Parathyroid adenoma (tissue), 2 donors: ENCODE data around the gene ALS2CL.
A peak's percentile ranks its signal among the peaks of the same experiment; 100 is the strongest.
"Not testable (repeated sequence)": the region's sequence is repeated elsewhere in the genome, so short reads cannot be mapped to it uniquely, and the experiment has no call there.

Experiments used
- H2AFZ ChIP-seq: fragments of 300-600 bp; sonication (generic); one replicate; pipeline ENCODE4 v1.7.0; 2017; ENCODE audit warnings: antibody characterized with exemption, mild to moderate bottlenecking
- H3K27ac ChIP-seq: fragments of 300-600 bp; sonication (generic); one replicate; pipeline ENCODE4 v1.7.0; 2017
- H3K27me3 ChIP-seq: fragments of 300-600 bp; sonication (generic); one replicate; pipeline ENCODE4 v1.7.0; 2017; ENCODE audit warnings: low read length; ENCODE audit not compliant: control insufficient read depth, insufficient read depth
- H3K36me3 ChIP-seq: fragments of 300-600 bp; sonication (generic); one replicate; pipeline ENCODE4 v1.7.0; 2017; ENCODE audit warnings: low read length; ENCODE audit not compliant: control insufficient read depth, insufficient read depth
- H3K4me1 ChIP-seq: fragments of 300-600 bp; sonication (generic); one replicate; pipeline ENCODE4 v1.7.0; 2017; ENCODE audit warnings: control low read depth
- H3K4me2 ChIP-seq: fragments of 300-600 bp; sonication (generic); one replicate; pipeline ENCODE4 v1.7.0; 2017; ENCODE audit warnings: low read length
- H3K4me3 ChIP-seq: fragments of 300-600 bp; sonication (generic); one replicate; pipeline ENCODE4 v1.7.0; 2017; ENCODE audit warnings: low read depth, low read length
- H3K79me2 ChIP-seq: fragments of 300-600 bp; sonication (generic); one replicate; pipeline ENCODE4 v1.7.0; 2017; ENCODE audit warnings: control low read depth
- H3K9ac ChIP-seq: fragments of 300-600 bp; sonication (generic); one replicate; pipeline ENCODE4 v1.7.0; 2017; ENCODE audit warnings: mild to moderate bottlenecking
- H3K9me3 ChIP-seq: fragments of 300-600 bp; sonication (generic); one replicate; pipeline ENCODE4 v1.7.0; 2017; ENCODE audit warnings: low read length; ENCODE audit not compliant: control insufficient read depth
- TF ChIP-seq, protein P1 (sequence below): fragments of 300-600 bp; sonication (generic); IDR thresholded peaks from one replicate; pipeline ENCODE4 v1.7.0; 2017; ENCODE audit warnings: antibody characterized with exemption, mild to moderate bottlenecking
- donor health status: primary hyperparathyroidism.

ALS2CL gene, protein sequence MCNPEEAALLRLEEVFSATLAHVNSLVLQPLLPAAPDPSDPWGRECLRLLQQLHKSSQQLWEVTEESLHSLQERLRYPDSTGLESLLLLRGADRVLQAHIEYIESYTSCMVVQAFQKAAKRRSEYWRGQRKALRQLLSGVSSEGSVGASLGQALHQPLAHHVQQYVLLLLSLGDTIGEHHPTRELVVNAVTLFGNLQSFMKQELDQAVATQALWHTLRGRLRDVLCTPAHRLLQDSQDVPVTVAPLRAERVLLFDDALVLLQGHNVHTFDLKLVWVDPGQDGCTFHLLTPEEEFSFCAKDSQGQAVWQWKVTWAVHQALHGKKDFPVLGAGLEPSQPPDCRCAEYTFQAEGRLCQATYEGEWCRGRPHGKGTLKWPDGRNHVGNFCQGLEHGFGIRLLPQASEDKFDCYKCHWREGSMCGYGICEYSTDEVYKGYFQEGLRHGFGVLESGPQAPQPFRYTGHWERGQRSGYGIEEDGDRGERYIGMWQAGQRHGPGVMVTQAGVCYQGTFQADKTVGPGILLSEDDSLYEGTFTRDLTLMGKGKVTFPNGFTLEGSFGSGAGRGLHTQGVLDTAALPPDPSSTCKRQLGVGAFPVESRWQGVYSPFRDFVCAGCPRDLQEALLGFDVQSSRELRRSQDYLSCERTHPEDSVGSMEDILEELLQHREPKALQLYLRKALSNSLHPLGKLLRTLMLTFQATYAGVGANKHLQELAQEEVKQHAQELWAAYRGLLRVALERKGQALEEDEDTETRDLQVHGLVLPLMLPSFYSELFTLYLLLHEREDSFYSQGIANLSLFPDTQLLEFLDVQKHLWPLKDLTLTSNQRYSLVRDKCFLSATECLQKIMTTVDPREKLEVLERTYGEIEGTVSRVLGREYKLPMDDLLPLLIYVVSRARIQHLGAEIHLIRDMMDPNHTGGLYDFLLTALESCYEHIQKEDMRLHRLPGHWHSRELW

DNA sequence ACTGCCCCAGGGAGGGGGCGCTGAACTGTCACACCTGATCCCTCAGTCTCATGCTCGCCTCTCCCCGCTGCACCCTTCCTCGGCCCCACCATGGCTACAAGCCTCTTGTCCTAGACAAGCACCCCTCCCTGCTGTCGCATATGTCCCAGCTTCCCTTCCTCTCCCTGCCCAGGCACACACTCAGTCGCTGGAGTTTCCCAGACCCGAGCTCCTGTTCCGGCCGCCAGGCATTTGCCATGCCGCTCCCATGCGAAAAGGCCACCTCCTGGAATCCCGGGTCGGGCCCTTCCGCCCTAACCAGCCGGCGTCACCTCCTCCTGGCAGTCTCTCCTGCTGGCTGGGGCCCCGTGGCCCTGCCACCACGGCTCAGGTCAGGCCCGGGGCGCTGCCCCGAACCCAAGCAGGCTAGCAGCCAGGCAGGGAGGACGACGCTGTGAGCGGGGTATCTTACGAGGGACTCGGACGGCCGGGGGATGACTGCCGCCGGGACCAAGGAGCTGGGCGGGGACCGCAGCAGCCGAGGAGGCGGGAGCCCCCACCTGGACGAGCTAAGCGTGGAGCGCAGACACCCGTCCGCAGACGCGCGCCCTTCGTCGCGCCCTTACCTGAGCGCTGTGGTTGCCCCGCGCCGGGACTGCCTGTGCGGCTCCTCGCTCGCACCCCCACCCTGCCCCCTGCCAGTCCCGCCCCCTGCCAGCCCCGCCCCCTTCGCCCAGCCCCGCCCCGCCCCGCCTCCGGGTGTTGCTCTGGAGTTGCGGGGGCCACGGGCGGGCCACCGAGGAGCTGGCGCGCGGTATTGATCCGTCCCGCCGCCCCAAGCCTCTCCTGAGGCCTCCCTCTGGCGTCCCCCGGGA lies at the start of gene ALS2CL:
Gene ALS2CL, minus strand, starts transcription at position 642 of the 854 bp plus-strand sequence. CDS start 4,239 bp downstream, outside the sequence.
- Histone ChIP-seq H3K27ac (peak within 1 kb of the TSS; percentile 47), H3K9me3 (no peaks in the 10 kb centered on the region), H3K36me3 (no peaks in the 10 kb centered on the region), H3K4me2 (peak within 1 kb of the TSS; percentile 100), H3K4me1 (peaks cover 6% of the 10 kb centered on the region), H3K4me3 (peak within 1 kb of the TSS; percentile 59), H2AFZ (peak within 1 kb of the TSS; percentile 100), H3K9ac (no peak within 1 kb of the TSS), H3K79me2 (no peaks in the 10 kb centered on the region), H3K27me3 (no peaks in the 10 kb centered on the region)
- TF ChIP-seq, protein P1, sequence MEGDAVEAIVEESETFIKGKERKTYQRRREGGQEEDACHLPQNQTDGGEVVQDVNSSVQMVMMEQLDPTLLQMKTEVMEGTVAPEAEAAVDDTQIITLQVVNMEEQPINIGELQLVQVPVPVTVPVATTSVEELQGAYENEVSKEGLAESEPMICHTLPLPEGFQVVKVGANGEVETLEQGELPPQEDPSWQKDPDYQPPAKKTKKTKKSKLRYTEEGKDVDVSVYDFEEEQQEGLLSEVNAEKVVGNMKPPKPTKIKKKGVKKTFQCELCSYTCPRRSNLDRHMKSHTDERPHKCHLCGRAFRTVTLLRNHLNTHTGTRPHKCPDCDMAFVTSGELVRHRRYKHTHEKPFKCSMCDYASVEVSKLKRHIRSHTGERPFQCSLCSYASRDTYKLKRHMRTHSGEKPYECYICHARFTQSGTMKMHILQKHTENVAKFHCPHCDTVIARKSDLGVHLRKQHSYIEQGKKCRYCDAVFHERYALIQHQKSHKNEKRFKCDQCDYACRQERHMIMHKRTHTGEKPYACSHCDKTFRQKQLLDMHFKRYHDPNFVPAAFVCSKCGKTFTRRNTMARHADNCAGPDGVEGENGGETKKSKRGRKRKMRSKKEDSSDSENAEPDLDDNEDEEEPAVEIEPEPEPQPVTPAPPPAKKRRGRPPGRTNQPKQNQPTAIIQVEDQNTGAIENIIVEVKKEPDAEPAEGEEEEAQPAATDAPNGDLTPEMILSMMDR: no peak

DNA sequence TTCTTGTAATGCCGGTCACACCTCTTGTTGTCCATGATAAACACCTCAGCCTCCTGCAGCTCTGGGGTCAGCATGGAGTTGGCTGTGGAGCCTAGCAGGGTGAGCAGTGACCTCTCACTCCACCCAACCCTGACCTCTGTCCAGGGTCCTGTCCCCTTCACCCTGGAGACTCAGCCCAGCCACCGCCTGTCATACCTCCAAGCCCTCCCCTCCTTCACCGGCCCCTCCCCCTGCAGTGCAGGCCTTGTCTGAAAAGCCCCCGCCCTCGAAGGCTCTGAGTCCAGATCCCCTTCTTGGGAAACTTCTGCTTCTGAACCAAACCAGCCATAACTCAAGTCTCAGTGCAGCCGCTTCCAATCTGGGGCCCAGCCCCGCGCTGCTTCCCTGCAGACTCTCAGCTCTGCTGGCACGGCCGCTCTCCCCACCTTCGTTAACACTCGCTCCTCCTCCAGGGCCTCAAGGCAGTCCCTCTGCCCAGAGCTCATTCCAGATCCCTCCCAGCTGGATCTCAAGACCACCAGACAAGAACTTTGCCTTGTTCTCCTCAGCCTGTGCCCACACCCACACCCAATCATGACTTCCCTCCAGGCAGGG lies 49.6 kb upstream of the ALS2CL start:
- Histone ChIP-seq H3K4me3 (no peak overlapping the region), H3K27me3 (no peaks in the 10 kb centered on the region), H2AFZ (no peak overlapping the region), H3K9ac (no peak overlapping the region), H3K4me1 (no peaks in the 10 kb centered on the region), H3K9me3 (no peaks in the 10 kb centered on the region), H3K79me2 (no peaks in the 10 kb centered on the region), H3K4me2 (no peak overlapping the region), H3K36me3 (no peaks in the 10 kb centered on the region), H3K27ac (no peak overlapping the region)
- TF ChIP-seq, protein P1: no peak

DNA sequence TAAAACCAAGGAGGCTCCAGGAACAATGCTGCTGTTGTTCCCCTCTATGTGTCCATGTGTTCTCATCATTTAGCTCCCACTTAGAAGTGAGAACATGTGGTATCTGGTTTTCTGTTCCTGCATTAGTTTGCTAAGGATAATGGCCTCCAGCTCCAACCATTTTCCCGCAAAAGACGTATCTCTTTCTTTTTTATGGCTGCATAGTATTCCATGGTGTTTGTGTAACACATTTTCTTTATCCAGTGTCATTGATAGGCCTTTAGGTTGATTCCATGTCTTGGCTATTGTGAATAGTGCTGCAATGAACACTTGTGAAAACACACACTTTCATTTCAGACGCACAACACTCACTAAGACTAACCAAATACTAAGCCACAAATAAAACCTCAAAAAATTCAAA lies 46.1 kb upstream of the ALS2CL start:
- not testable (repeated sequence) for H3K9me3 ChIP-seq, H3K79me2 ChIP-seq, H3K4me2 ChIP-seq, H3K4me1 ChIP-seq, H2AFZ ChIP-seq, H3K27me3 ChIP-seq, H3K36me3 ChIP-seq, H3K9ac ChIP-seq, H3K4me3 ChIP-seq, H3K27ac ChIP-seq

DNA sequence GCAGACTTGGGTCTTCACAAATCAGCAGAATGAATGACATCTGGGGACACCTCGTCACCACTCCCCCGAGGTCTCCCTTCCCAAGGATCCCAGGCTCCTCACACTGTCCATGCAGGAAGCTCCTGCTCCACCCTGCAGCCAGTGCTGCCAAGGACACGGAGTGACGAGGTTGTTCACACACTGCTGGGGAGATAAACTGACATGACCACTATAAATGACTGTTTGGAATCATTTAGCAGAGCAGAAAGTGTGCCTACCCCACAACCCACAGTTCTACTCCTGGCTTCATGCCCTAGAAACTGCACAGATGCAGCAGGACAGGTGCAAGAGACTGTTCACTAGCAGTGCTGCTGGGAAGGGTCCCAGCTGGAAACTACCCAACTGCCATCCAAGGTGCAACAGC lies 43.9 kb upstream of the ALS2CL start:
- no peaks in the 10 kb centered on the region for H3K36me3 ChIP-seq
- H3K4me3 ChIP-seq: no peak overlapping the region
- H3K9ac ChIP-seq: no peak overlapping the region
- H2AFZ ChIP-seq: no peak overlapping the region
- H3K79me2 ChIP-seq: no peaks in the 10 kb centered on the region
- H3K4me2 ChIP-seq: no peak overlapping the region
- no peaks in the 10 kb centered on the region for H3K9me3 ChIP-seq
- TF ChIP-seq, protein P1: no peak
- H3K4me1 ChIP-seq: no peaks in the 10 kb centered on the region
- H3K27ac ChIP-seq: no peak overlapping the region
- H3K27me3 ChIP-seq: no peaks in the 10 kb centered on the region
